Liver (tissue), 3 donors: ENCODE results near the gene RBM20.

Experiments
- EGR1 ChIP-seq, 2 donors: IDR thresholded peaks; 2 replicates each; pipeline ENCODE4 v1.6.1; 2016 to 2018; ENCODE audit warnings: antibody characterized with exemption in 2 of 2, low read depth in 2 of 2
- NR2F2 ChIP-seq: IDR thresholded peaks from 2 replicates; pipeline ENCODE4 v1.6.1; 2016; ENCODE audit warnings: antibody characterized with exemption
- RAD21 ChIP-seq, 2 donors: IDR thresholded peaks; 2 replicates each; pipeline ENCODE4 v1.6.1; 2016; ENCODE audit warnings: antibody characterized with exemption in 2 of 2, mild to moderate bottlenecking in 2 of 2
- REST ChIP-seq: IDR thresholded peaks from 2 replicates; pipeline ENCODE4 v1.6.1; 2016; ENCODE audit warnings: antibody characterized with exemption, mild to moderate bottlenecking
- SP1 ChIP-seq: IDR thresholded peaks from 2 replicates; pipeline ENCODE4 v1.6.1; 2018; ENCODE audit warnings: antibody characterized with exemption, mild to moderate bottlenecking
- TAF1 ChIP-seq: conservative IDR thresholded peaks from 2 replicates; pipeline ENCODE4 v1.6.1; 2016; ENCODE audit warnings: antibody characterized with exemption, mild to moderate bottlenecking
- YY1 ChIP-seq: IDR thresholded peaks from 2 replicates; pipeline ENCODE4 v1.6.1; 2016; ENCODE audit warnings: antibody characterized with exemption, mild to moderate bottlenecking
- TF ChIP-seq, protein P1 (sequence below): fragments of 150-350 bp; IDR thresholded peaks from 2 replicates; pipeline ENCODE4 v1.5.1; 2017; ENCODE audit warnings: improper control_type of control experiment, low read depth, low read length; ENCODE audit not compliant: missing input control
- TF ChIP-seq, protein P2 (sequence below): IDR thresholded peaks from 2 replicates; pipeline ENCODE4 v1.6.1; 2016; ENCODE audit warnings: antibody characterized with exemption
- donor health status: healthy.
- donor health status: healthy.

- TF ChIP-seq, protein P1, sequence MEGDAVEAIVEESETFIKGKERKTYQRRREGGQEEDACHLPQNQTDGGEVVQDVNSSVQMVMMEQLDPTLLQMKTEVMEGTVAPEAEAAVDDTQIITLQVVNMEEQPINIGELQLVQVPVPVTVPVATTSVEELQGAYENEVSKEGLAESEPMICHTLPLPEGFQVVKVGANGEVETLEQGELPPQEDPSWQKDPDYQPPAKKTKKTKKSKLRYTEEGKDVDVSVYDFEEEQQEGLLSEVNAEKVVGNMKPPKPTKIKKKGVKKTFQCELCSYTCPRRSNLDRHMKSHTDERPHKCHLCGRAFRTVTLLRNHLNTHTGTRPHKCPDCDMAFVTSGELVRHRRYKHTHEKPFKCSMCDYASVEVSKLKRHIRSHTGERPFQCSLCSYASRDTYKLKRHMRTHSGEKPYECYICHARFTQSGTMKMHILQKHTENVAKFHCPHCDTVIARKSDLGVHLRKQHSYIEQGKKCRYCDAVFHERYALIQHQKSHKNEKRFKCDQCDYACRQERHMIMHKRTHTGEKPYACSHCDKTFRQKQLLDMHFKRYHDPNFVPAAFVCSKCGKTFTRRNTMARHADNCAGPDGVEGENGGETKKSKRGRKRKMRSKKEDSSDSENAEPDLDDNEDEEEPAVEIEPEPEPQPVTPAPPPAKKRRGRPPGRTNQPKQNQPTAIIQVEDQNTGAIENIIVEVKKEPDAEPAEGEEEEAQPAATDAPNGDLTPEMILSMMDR, result no peak
- TF ChIP-seq YY1, result no peak
- TF ChIP-seq EGR1 (IDR thresholded peaks at IDR 0.05; ENCODE audit: low read depth in 2 of 2), result no peak
- no peak for TF ChIP-seq REST
- TF ChIP-seq, protein P2, sequence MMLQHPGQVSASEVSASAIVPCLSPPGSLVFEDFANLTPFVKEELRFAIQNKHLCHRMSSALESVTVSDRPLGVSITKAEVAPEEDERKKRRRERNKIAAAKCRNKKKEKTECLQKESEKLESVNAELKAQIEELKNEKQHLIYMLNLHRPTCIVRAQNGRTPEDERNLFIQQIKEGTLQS, result no peak
- no peak for TF ChIP-seq SP1
- no peak for TF ChIP-seq NR2F2
- no peak for TF ChIP-seq TAF1
- TF ChIP-seq RAD21 (IDR thresholded peaks at IDR 0.05), result no peak
These were observed 113.5 kb downstream of the RBM20 start for GRCh38 chr10:110757586-110757985.
